Measurements from ENCODE around the gene TACO1. TPM values are rescaled to one million over a fixed set of nuclear protein-coding genes. Genes with fewer than 3 reads are reported as not detected.

TACO1 gene
- total RNA-seq, 2 donors from 2014 or later: 21.0 to 26.7 TPM

DNA sequence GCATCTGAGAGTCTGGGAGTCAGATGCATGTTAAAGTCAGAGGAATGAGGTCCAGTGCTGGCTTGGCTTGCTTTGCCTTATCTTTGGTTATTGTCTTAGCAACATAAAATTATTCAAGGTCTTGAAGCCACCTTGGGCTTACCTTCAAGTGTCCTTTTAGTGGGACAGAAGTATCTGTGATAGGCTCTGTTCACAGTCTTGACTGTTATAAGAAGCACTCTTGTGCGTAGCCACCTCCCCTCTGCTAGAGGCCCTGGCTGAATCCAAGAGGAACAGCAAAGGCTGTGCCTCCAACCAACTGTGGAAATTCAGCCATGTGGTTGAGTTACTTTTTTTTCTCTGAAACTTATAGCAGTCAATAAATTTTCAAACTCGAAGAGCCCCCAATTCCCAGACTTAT, 13.0 kb downstream of the TACO1 start:
- Mint-ChIP-seq H3K36me3 (peaks cover 6% of the 10 kb centered on the region), H3K9me3 (no peaks in the 10 kb centered on the region), H3K27ac (no peak overlapping the region), H3K4me3 (no peak overlapping the region), H3K27me3 (no peaks in the 10 kb centered on the region), H3K4me1 (ENCODE audit: low read depth in 2 of 2) (peaks cover 0 to 4% of the 10 kb centered on the region in 2 donors)
- DNase-seq (ENCODE audit: low spot score) (no peak), ATAC-seq (no peak)

DNA sequence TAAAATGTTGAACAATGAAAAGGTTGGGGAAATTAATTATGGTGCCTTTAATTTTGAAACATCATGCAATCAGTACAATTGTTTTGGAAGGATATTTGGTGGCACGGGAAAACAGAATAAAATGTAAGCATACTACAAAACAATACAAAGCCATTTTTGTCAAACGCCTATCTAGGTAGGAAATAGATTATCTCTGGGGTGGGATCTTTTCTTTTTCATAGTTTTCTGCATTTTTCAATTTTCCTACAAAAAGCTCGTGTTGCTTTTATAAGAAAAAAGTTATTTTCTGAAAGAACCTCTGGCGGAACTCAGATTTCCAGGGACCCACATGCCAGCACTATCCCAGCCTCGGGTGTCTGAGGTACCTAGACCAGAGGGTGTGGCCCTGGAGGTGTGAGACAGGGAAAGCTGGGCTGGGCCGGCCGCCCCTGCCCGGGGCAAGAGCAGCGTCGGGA, 20.6 kb downstream of the TACO1 start:
- Mint-ChIP-seq H3K4me3 (peak overlapping the region; percentile 87), H3K36me3 (no peaks in the 10 kb centered on the region), H3K27ac (peak overlapping the region; percentile 70 to 78), H3K4me1 (ENCODE audit: low read depth in 2 of 2) (peaks cover 24 to 31% of the 10 kb centered on the region in 2 donors), H3K27me3 (no peaks in the 10 kb centered on the region), H3K9me3 (no peaks in the 10 kb centered on the region)
- DNase-seq (ENCODE audit: low spot score) (no peak), ATAC-seq (no peak)

DNA sequence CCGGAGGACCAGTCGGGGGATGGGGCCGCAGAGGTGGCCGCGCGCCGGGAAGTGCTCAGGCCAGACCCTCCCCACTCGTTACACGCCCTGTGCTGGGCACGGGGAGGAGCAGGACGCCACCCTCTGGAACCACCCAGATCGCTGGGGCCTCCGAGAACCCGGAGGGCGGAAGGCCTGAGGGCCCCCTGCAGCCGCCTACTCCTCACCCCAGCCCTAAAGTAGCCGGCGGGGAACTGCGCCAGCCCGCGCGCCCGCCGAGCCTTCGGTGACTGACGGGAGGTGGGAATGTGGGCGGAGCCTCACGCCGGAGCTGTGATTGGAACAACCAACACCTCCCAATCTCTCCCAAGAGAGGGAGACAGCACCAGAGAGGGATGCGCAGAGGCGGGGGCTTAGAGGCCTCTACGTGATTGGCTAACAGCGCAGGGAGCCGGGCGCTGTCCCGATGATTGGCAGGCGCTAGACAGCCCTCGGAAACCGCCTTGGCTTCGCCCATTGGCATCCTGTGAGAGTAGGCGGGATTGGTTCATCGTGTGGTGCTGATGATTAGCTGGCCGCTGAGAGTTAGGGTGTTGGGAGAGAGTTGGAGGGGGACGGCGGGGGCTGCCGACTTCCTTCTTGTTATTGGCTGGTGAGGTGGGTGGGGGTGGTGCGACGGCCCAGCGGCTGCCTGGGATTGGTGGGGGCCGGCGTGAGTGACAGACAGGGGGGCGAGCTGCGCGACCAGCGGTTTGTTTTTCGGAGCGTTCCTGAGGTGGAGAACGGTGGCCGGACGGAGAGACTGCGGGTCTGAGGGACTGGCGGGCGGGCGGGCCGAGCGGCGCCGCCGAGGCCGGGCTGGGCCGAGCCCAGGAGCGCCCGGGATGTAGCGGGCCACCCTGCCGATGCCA, 21.2 kb downstream of the TACO1 start, which contains the start of gene MAP3K3:
Gene MAP3K3 (plus strand): TSS at position 734 of the 890 bp plus-strand sequence. CDS start 343 bp downstream, outside the sequence.
- ATAC-seq (peak; percentile 94 to 95), DNase-seq (ENCODE audit: low spot score) (peak; percentile 99)
- Mint-ChIP-seq H3K27ac (peak within 1 kb of the TSS; percentile 75 to 92), H3K4me3 (peak within 1 kb of the TSS; percentile 95), H3K36me3 (no peaks in the 10 kb centered on the region), H3K4me1 (ENCODE audit: low read depth in 2 of 2) (peaks cover 29 to 36% of the 10 kb centered on the region in 2 donors), H3K9me3 (no peaks in the 10 kb centered on the region), H3K27me3 (no peaks in the 10 kb centered on the region)

DNA sequence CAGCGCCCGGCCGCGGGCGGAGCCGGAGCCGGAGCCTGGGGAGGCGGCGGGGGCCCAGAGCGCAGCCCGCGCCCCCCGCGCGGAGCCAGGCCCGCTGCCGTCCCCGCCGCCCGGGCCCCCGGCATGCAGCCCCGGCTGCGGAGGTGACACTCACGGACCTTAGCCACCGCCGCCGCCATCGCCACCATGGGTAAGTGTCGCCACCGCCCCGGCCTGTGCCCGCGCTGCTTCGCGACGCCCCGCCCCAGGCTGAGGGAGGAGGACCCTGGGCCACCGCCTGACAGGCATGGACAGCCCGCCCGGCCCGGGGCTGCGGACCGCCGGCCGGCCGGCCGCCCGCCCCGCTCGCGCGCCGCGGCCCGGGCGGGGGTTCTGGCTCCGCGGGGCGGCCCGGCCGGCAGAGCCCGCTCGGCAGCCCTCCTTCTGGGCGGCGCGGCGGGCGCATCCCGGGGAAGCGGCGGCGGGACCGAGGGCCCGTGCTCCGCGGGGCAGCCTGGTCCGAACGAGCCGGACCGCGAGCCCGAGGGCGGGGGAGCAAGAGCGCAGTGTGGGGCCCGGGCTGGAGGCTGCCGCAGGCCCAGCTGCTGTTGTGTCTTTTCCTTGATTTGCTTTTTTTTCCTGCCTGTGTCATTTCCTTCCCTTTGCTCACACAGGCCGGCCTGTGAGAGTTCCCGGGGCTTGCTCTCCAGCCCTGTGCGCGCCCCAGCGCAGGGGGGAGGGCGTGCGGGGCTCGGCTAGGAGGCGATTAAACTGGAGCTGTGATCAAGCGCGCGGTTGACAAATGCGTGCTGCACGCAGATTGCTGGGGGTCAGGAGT, 22.1 kb downstream of the TACO1 start:
- H3K36me3 Mint-ChIP-seq: no peaks in the 10 kb centered on the region
- DNase-seq (ENCODE audit: low spot score): peak; percentile 81
- H3K9me3 Mint-ChIP-seq: no peaks in the 10 kb centered on the region
- peak overlapping the region; percentile 75 to 92 for H3K27ac Mint-ChIP-seq
- peak overlapping the region; percentile 95 for H3K4me3 Mint-ChIP-seq
- H3K4me1 Mint-ChIP-seq (ENCODE audit: low read depth in 2 of 2): peaks cover 29 to 36% of the 10 kb centered on the region in 2 donors
- H3K27me3 Mint-ChIP-seq: no peaks in the 10 kb centered on the region
- ATAC-seq: peak; percentile 63 to 69

DNA sequence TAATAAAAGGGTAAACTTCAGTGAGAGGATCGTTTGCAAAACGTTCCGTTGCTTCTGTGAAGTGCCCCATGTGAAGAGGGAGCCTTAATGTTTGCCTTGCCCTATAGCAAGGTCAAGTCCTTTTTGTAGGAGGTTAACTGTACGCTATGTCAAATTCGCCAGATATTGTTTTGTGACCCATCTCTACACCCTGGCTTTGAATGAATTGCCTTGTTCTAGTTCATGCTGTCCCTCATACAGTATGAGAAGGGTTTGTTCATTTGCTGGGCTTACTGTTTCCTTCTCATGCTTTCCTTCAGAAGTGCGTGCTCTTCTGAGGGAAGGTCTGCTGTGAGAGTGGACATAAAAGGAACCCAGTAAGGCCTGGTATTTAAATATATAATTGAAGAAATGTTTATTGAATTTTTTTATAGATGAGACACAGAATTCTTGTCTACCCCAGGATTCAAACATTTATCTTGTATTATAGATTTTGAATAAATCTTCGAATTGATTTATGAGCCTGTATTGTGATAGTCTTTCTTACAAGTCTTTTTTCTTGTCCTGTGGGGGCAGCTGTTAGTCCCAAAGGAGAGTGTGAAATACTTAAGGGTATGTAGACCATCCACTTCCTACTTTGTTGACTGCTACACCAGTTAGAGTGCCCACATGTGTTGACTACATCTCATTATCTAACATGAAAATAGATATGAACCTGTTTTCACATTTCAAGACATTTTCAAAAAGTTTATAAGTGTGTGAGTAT, 23.3 kb downstream of the TACO1 start:
- Mint-ChIP-seq H3K36me3 (no peaks in the 10 kb centered on the region), H3K27ac (peak overlapping the region; percentile 75 to 92), H3K9me3 (no peaks in the 10 kb centered on the region), H3K4me3 (peak overlapping the region; percentile 95), H3K27me3 (no peaks in the 10 kb centered on the region), H3K4me1 (ENCODE audit: low read depth in 2 of 2) (peaks cover 29 to 36% of the 10 kb centered on the region in 2 donors)
- ATAC-seq: no peak
- DNase-seq (ENCODE audit: low spot score): no peak

DNA sequence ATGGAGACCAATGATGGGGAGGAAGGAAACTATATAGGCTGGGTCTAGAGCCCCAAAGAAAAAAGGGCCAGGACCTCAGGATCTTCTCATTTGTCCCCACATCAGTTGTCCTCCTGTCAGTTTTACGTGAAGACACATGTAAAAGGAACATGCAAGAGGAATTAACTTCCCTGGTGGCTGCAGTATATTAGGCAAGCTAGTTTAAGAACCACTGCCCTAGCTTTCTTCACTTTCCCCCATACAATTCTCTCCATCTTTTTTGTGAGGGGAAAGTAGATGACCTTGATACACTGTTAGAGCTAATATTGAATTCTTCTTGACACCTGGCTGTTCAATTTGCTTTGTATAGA, 23.8 kb downstream of the TACO1 start:
- H3K9me3 Mint-ChIP-seq: no peaks in the 10 kb centered on the region
- peak overlapping the region; percentile 95 for H3K4me3 Mint-ChIP-seq
- peaks cover 29 to 36% of the 10 kb centered on the region in 2 donors for H3K4me1 Mint-ChIP-seq (ENCODE audit: low read depth in 2 of 2)
- no peaks in the 10 kb centered on the region for H3K36me3 Mint-ChIP-seq
- no peak for ATAC-seq
- H3K27ac Mint-ChIP-seq: peak overlapping the region in 1 of 2 donors; percentile 92
- no peaks in the 10 kb centered on the region for H3K27me3 Mint-ChIP-seq
- DNase-seq (ENCODE audit: low spot score): no peak

DNA sequence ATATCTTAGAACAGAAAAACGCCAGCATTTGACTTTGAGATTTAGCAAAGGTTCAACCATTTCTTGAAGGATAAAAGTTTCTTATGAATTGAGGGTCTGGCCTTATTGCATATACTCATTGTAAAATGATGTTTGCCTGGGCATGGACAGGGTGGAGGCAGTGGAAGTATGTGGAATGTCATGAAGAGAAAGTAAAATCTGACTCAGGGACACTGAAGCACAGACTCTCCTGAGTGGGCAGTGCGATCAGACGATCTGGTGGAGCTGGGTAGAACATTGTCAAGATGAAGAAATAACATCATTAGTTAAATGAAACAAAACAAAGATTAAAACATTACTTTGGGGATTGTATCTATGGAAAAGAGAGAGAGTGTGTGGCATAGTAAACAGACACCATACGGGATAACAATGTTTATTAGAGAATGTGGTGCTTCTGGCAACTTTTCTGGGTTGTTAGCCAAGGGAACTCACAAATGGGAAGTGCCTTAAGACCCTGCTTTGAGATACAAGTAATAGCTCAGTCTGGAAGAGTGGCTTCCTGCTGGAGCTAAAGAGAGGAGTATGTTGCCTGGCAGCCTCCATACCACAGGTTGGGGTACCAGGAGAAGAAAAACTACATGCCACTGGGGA, 26.0 kb downstream of the TACO1 start:
- Mint-ChIP-seq H3K9me3 (no peaks in the 10 kb centered on the region), H3K36me3 (no peaks in the 10 kb centered on the region), H3K4me1 (ENCODE audit: low read depth in 2 of 2) (peaks cover 25 to 29% of the 10 kb centered on the region in 2 donors), H3K27me3 (no peaks in the 10 kb centered on the region), H3K27ac (no peak overlapping the region), H3K4me3 (no peak overlapping the region)
- DNase-seq (ENCODE audit: low spot score): no peak
- no peak for ATAC-seq

DNA sequence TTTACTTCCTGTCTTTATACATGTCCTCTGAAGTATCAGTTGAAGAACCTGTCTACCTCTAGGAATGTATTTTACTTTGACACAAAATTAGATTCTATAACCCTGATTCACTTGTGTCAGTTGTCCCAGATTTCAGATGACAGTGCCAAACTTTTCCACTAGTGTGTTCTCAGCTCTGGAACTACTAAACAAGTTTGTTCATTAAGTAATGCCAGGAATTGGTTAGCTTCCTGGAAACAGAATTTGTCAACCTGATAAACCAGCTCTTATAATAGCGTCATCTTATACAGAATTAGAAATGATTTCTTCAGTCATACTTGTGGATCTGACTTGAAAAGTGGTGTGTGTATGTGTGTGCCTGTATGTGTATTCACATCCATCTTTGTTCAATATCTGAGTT, 28.9 kb downstream of the TACO1 start:
- Mint-ChIP-seq H3K27ac (no peak overlapping the region), H3K4me1 (ENCODE audit: low read depth in 2 of 2) (peaks cover 20 to 29% of the 10 kb centered on the region in 2 donors), H3K4me3 (no peak overlapping the region), H3K9me3 (no peaks in the 10 kb centered on the region), H3K36me3 (peaks cover 10% of the 10 kb centered on the region), H3K27me3 (no peaks in the 10 kb centered on the region)
- no peak for DNase-seq (ENCODE audit: low spot score)
- ATAC-seq: no peak

DNA sequence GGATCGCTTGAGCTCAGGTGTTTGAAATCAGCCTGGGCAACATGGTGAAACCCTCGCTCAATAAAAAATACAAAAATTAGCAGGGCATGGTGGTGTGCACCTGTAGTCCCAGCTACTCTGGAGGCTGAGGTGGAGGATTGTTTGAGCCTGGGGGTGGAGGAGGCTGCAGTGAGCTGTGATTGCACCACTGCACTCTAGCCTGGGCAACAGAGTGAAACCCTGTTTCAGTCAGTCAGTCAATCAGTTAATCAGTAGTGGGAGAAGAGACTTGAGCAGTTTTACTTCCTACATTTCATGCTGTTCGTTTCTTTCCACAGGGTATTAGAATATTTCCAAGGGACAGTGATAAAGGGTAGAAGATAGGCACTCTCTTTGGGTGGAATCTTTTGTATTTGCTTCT, 30.4 kb downstream of the TACO1 start:
- no peak for ATAC-seq
- peaks cover 16 to 26% of the 10 kb centered on the region in 2 donors for H3K4me1 Mint-ChIP-seq (ENCODE audit: low read depth in 2 of 2)
- H3K9me3 Mint-ChIP-seq: no peaks in the 10 kb centered on the region
- no peak for DNase-seq (ENCODE audit: low spot score)
- no peaks in the 10 kb centered on the region for H3K27me3 Mint-ChIP-seq
- peaks cover 15% of the 10 kb centered on the region for H3K36me3 Mint-ChIP-seq
- no peak overlapping the region for H3K4me3 Mint-ChIP-seq
- no peak overlapping the region for H3K27ac Mint-ChIP-seq

DNA sequence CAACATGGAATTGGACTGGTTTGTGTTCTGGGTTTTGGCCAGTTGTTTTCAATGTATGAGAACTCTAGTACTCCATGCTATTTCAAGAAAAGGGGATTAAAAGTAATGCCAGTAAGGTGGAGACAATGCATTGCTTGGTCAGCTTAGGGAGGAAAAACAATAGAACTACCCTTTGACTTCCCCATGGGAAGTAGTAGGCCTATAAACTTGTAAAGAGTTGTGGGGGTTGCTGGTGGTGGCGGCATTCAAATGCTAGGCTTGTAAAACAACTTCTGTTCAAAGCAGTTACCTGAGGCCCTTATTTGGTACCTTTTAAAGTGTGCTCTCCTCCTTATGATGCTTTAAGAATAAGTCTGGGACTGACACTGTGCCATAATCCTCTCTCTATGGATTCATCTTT, 30.9 kb downstream of the TACO1 start:
- no peak for ATAC-seq
- Mint-ChIP-seq H3K9me3 (no peaks in the 10 kb centered on the region), H3K27ac (no peak overlapping the region)

DNA sequence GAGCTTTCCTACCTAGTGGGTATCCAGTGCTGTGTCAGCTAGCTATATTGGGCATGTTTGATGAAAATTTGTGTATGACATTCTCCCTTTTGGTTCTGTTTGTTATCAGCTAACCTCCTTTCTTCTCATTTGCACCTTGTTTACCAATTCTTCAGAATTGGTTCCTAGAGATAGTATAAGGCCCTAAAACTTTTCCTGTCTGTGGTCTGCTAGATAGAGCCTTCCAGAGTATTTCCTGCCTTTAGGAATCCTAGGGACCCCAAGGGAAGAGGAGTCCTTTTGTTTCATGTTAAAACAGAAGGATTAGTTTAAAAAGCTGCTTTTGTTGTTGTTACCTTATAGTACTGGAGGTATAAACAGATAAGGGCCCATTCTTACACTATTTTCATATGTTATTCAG, 33.0 kb downstream of the TACO1 start:
- Mint-ChIP-seq H3K9me3 (no peaks in the 10 kb centered on the region), H3K27me3 (no peaks in the 10 kb centered on the region), H3K4me1 (ENCODE audit: low read depth in 2 of 2) (peaks cover 16 to 24% of the 10 kb centered on the region in 2 donors), H3K36me3 (peaks cover 21% of the 10 kb centered on the region), H3K27ac (peak overlapping the region; percentile 39 to 72), H3K4me3 (no peak overlapping the region)
- ATAC-seq (no peak), DNase-seq (ENCODE audit: low spot score) (no peak)

More for the DNA sequence above, 30.9 kb downstream of the TACO1 start:
- H3K4me3 Mint-ChIP-seq: no peak overlapping the region
- H3K36me3 Mint-ChIP-seq: peaks cover 20% of the 10 kb centered on the region
- no peaks in the 10 kb centered on the region for H3K27me3 Mint-ChIP-seq
- H3K4me1 Mint-ChIP-seq (ENCODE audit: low read depth in 2 of 2): peaks cover 16 to 25% of the 10 kb centered on the region in 2 donors
- no peak for DNase-seq (ENCODE audit: low spot score)

DNA sequence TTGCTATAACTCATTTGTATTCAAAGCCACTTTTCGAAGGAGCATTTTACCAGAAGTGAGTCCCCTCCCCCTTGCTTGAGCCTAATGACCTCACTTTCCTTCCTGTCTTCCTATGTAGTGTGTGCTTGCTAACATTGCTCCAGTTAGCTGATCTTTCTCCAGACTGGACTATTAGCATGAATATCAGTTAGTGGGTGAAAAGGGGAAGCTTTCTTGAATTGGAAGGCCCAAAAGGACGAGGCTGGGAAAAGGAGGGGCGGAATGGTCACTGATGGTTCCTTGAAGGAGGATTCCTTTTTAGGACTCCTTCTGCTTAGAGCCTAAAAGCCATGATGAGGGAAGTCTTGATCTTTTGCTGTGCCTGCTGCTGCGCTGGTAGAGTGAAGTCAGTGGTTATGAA, 33.5 kb downstream of the TACO1 start:
- no peak for ATAC-seq
- Mint-ChIP-seq H3K27me3 (no peaks in the 10 kb centered on the region), H3K4me3 (no peak overlapping the region), H3K36me3 (peaks cover 21% of the 10 kb centered on the region), H3K9me3 (no peaks in the 10 kb centered on the region), H3K27ac (peak overlapping the region; percentile 39 to 72), H3K4me1 (ENCODE audit: low read depth in 2 of 2) (peaks cover 16 to 24% of the 10 kb centered on the region in 2 donors)
- no peak for DNase-seq (ENCODE audit: low spot score)

DNA sequence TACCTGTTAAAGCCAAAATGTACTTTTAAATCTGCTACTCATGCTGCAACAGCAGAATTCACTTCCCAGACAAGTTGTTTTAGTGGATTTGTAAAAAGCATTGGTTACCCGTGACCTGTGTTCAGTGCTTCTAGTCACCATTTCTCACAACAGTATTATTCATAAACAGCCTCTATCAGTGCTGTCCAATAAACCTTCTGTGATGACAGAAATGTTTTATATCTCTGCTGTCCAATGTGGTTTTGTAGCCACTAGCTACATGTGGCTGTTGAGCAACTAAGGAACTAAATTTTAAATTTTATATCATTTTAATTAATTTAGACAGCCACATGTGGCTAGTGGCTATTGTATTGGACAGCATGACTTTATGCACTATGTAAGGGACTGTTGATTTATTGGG, 34.1 kb downstream of the TACO1 start:
- no peaks in the 10 kb centered on the region for H3K27me3 Mint-ChIP-seq
- H3K9me3 Mint-ChIP-seq: no peaks in the 10 kb centered on the region
- H3K27ac Mint-ChIP-seq: peak overlapping the region in 1 of 2 donors; percentile 72
- ATAC-seq: no peak
- no peak overlapping the region for H3K4me3 Mint-ChIP-seq
- peaks cover 21% of the 10 kb centered on the region for H3K36me3 Mint-ChIP-seq
- DNase-seq (ENCODE audit: low spot score): no peak
- H3K4me1 Mint-ChIP-seq (ENCODE audit: low read depth in 2 of 2): peaks cover 16 to 24% of the 10 kb centered on the region in 2 donors
